OCI-LY1 (cell line): ENCODE results near the gene SALL4.

Source experiments
- EZH2 ChIP-seq: fragments of 200-600 bp; sonication (generic), shearing (Covaris generic); IDR thresholded peaks from 2 replicates; pipeline ENCODE4 v1.8.0; 2017; ENCODE audit warnings: borderline replicate concordance, mixed run types, mild to moderate bottlenecking, antibody characterized with exemption, low read length, moderate library complexity, mixed read lengths
- TF ChIP-seq, protein P1 (sequence below): fragments of 200-600 bp; sonication (generic), shearing (Covaris generic); IDR thresholded peaks from 2 replicates; pipeline ENCODE4 v1.5.1; 2017; ENCODE audit warnings: mild to moderate bottlenecking, antibody characterized with exemption, low read length, moderate library complexity, mixed read lengths

DNA sequence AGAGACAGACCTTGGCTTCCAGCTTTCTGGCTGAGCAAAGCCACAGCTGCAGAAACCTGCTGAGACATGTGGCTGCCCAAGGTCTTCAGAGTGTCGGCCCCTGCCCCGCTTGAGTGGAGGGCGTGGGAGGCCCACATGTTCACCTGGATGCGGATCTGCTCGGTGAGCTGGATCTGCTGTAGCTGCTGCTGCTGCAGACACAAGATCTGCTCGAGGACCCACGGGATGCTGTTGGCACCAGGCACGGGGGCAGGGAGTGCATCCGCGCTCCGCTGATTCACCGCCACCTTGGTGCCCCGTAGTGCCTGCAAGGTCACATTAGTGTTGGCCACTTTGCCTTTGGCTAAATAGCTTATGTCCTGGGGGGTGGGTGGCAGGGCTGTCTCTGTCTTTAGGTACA, 10.7 kb downstream of the SALL4 start:
- TF ChIP-seq, protein P1, sequence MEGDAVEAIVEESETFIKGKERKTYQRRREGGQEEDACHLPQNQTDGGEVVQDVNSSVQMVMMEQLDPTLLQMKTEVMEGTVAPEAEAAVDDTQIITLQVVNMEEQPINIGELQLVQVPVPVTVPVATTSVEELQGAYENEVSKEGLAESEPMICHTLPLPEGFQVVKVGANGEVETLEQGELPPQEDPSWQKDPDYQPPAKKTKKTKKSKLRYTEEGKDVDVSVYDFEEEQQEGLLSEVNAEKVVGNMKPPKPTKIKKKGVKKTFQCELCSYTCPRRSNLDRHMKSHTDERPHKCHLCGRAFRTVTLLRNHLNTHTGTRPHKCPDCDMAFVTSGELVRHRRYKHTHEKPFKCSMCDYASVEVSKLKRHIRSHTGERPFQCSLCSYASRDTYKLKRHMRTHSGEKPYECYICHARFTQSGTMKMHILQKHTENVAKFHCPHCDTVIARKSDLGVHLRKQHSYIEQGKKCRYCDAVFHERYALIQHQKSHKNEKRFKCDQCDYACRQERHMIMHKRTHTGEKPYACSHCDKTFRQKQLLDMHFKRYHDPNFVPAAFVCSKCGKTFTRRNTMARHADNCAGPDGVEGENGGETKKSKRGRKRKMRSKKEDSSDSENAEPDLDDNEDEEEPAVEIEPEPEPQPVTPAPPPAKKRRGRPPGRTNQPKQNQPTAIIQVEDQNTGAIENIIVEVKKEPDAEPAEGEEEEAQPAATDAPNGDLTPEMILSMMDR = no peak
- TF ChIP-seq EZH2 = no peak
